GM20431 (cell line): ENCODE data around the gene FABP6.
"Not testable (repeated sequence)": the region's sequence is repeated elsewhere in the genome, so short reads cannot be mapped to it uniquely, and the experiment has no call there.

ENCODE experiments used
- in situ Hi-C: fragments of 300-500 bp; cut with MseI, MboI; formaldehyde crosslinking; loops from one replicate; pipeline ENCODE4 v1.15.0; 2020; ENCODE audit warnings: low sequenced_read_pairs; ENCODE audit not compliant: unreplicated experiment

FABP6 gene

GRCh38 chr5:160213537-160213936, 15.8 kb upstream of the FABP6 start:
- in situ Hi-C loops = no loop called here

GRCh38 chr5:160219356-160219755, 9.9 kb upstream of the FABP6 start:
- in situ Hi-C loops = no loop called here

DNA sequence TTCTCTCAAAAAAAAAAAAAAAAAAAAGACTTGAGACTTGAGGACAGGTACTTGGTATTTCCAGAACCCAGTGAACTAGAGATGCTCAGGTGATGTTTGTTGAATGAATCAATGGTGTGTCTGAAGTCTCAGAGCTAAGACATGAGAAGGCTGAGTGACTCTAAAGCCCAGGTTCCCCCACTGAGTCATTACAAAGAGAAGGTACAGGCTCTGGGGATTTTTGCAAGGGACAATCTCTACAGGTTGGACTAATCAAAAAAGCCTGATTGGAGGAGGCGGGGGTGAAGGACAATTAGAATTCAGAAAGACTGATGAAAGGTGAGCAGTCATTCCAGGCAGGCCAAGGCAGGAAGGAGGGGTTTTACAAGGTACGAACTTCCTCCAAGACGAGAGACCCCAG, 8.2 kb upstream of the FABP6 start:
- in situ Hi-C loops = no loop called here

DNA sequence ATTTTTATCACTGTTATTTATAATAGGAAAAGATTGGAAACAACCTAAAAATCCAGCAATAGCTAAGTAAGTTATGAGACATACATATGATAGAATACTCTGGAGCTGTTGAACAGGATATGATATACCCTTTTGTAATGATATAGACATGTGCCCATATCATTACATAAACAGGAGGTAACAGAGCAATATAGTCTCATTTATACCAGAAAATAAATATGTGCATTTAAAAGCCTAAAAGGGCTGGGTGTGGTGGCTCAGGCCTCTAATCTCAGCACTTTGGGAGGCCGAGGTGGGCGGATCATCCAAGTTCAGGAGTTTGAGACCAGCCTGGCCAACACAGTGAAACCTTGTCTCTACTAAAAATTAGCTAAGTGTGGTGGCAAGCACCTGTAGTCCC, 2.3 kb upstream of the FABP6 start:
- in situ Hi-C loops = no loop called here

DNA sequence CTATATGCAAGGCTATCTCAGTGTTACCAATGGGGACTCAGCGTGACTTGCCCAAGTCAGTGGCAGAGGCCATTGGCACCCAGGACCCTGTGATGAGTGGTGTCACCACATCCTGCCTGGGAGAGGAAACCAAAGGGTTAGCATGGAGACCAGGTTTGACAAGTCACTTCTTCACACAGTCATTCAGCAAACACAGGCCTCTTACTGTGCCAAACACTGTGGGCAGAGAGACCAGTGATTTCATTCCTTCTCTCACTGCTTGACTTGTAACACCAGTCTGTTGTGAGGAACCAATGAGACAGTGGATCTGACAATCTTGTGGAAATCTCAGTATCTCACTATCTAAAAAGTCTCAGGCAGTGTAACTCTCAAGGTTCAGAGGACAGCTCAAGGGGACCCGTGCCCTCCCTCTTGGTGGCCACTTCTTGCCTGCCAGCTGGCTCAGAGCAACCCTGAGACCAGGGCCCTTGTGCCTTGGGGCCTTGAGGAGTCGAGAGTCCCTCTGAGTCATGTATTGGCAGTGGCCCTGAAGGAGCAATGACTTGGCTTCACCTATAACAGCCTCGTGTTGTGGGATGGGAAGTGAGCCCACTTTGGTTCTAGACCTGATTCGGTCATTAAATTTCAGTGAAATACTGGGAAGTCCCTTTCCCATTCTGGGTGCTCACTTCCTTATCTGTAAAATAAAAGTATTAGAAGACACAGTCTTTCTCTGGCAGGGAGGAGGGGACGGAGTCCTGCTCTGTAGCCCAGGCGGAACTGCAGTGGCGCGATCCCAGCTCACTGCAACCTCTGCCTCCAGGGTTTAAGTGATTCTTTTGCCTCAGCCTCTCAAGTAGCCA, 1.6 kb downstream of the FABP6 start:
- in situ Hi-C loops = no loop called here

GRCh38 chr5:160231783-160232342, 2.6 kb downstream of the FABP6 start:
- in situ Hi-C loops = no loop called here

DNA sequence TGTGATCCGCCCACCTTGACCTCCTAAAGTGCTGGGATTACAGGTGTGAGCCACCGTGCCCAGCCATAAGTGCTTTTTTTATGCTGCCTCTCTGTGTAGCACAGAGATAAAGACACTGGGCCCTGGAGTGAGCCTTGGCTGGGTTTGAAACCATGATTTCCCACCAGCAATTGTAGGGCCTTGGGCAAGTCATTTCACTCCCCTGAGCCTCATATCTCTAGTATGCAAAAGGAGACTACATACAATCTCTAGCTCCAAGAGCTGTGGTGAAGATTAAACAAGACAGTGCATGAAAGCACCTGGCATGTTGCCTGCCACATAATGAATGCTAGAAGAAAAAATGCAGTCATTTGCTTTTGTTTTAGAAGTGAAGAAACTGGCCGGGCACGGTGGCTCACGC, 3.9 kb downstream of the FABP6 start:
- in situ Hi-C loops = no loop called here

DNA sequence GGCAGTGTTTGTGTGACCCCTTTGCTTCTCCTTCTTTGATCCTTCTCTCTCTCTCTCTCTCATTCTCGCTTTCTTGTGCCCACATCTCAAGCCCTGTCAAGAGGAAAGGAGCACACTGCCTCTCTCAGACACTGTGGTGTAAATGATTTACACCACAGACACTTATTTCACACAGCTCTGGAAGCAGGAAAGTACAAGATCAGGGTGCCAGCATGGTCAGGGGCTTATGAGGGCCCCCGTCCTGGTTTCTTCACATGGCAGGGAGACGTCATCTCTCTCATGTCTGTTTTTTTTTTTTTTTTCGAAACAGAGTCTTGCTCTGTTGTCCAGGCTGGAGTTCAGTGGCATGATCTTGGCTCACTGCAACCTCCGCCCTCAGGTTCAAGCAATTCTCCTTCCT, 6.4 kb downstream of the FABP6 start:
- in situ Hi-C loops = no loop called here

- in situ Hi-C loops = no loop called here
These were observed 8.3 kb downstream of the FABP6 start for GRCh38 chr5:160237571-160238093.

DNA sequence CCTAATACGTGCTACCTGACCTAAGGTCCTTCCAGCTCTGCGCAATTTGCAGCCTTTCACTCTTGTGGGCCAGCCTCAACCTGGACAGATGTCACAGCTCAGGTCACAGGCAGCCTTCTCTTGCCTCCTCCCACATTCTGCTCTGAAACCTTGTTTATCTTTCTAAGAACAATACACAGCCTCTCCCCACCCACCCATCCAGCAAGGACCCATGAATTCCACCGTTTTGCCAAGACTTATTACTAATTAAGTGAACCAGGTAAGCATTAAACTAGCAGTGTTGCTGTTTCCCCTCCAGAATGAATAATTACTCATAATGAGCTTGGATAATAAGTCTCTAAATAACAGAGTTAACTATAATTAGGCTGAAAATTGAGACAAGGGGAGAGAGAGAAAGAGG, 11.0 kb downstream of the FABP6 start:
- in situ Hi-C loops = no loop called here

DNA sequence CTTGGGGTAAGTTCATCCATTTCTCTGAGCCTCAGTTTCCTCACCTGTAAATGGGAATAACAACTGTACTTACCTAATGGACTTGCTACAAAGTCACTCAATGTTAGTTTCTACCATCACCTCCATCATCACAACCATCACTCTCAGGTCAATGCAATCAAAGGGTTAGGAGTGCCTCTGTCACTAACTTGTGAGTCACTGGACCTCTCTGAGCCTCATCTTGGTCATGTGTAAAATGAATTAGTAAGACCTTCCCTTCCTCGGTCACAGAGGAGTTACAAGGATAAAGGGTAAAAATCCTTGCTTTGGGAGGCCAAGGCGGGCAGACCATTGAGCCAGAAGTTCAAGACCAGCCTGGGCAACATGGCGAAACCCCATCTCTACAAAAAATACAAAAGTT, 12.8 kb downstream of the FABP6 start:
- in situ Hi-C loops = no loop called here

- in situ Hi-C loops = no loop called here
These were observed 16.3 kb downstream of the FABP6 start for GRCh38 chr5:160245506-160246086.

- in situ Hi-C loops = not testable (repeated sequence)
These were observed 20.3 kb downstream of the FABP6 start for GRCh38 chr5:160249570-160249969.

- in situ Hi-C loops = no loop called here
These were observed 20.9 kb downstream of the FABP6 start for GRCh38 chr5:160250226-160250625.

- in situ Hi-C loops = no loop called here
These were observed 21.5 kb downstream of the FABP6 start for GRCh38 chr5:160250826-160251225.

DNA sequence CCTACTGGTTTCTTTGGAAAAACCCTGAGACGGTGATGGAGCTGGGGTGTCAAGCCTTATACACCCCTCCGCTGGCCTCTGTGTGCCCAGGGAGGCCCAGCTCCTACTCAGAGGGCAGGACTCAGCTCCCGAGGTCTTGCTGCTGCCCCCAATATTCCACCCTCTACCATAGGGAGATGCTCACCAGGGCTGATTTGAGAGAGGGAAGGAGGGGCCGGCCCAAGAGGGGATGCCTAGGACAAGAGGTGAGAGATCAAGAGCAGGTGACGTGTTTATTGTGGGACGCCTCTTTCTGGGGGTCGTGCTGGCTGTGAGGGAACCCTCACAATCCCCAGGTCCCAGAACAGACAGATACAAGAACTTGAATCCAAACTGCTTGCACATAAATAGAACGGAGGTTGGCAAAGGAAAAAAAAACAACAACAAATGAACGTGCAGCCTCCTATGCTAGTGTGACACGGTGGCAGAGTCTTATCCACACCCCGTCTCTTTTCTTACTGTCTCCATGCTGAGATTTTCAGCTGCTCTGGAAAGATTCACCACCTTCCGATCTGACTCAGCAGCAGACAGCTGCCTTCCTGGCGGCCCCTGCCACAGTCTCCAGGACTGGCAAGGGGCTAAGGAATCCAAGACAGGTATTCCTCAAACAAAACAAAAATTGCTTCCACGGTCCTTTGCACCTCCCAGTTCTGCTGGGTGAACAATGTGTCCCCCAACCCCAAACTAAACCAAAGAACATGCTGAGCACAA, 22.3 kb downstream of the FABP6 start:
- in situ Hi-C loops = no loop called here

- in situ Hi-C loops = no loop called here
These were observed 23.6 kb downstream of the FABP6 start for GRCh38 chr5:160252916-160253315.

DNA sequence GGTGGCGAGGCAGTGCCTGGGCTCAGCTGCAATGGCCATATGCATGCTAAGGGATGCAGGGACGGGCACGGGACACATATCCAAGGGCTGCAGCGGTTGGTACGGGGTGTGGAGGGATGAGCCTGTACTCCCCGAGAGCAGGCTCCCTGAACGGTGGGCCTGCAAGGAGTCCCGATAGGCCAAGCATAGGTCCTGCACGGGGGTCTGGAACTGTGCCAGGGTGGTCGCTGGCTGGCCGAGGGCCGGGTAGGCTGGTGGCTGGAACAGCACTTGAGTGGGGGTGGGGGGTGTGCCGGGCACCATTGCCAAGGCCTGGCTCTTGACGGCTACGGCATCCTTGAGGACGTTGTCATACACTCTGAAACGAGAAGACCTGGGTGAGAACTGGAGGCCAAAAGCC, 24.1 kb downstream of the FABP6 start:
- in situ Hi-C loops = no loop called here

DNA sequence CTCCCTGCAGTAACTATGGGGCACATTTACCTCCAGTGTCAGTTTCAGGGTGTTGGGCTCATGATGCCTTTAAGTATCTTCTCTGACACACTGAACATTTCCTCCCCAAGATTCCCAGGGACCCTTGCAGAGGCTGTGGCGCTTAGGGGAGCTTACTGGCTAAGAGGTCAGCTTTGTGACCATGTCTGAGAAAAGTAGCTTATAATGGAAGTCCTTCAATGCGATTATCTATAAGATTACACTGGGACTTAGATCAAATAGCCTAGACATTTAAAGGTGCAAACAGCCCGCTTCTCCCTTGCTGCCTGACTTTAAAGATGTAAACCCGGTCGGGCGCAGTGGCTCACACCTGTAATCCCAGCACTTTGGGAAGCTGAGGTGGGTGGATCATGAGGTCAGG, 25.4 kb downstream of the FABP6 start:
- in situ Hi-C loops = no loop called here

DNA sequence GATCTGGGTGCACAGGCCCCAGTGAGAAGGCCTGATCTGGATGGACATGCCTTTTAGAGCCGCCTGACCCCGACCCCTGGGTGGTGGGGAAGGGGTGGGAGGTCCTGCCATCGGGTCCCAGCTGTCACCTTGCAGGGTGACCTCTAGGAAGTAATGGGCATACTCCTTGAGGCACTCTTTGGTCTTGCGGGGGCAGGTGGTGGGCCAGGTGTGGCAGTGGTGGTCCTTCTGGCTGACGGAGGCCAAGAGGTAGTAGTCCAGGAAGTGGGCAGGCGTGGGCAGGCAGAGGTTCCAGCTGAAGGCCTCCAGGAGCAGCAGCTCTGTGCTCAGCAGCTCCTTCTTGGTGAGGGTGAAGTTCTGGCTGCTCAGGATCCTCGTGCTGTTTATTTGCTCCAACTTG, 30.0 kb downstream of the FABP6 start:
- in situ Hi-C loops = no loop called here
